ACHN (cell line): ENCODE measurements around the gene ZRSR2.
"Not testable (repeated sequence)": the region's sequence is repeated elsewhere in the genome, so short reads cannot be mapped to it uniquely, and the experiment has no call there.

Experiments used
- DNase-seq: peaks from one replicate; pipeline ENCODE4 v3.0.0-alpha.2; 2015
- in situ Hi-C: cut with HindIII; loops from 2 replicates; pipeline ENCODE4 v1.10.0; 2017; ENCODE audit warnings: low sequenced_read_pairs, low pct_ligation_motif_present, low pct_unique_long_range_greater_than_20kb

ZRSR2 gene

DNA sequence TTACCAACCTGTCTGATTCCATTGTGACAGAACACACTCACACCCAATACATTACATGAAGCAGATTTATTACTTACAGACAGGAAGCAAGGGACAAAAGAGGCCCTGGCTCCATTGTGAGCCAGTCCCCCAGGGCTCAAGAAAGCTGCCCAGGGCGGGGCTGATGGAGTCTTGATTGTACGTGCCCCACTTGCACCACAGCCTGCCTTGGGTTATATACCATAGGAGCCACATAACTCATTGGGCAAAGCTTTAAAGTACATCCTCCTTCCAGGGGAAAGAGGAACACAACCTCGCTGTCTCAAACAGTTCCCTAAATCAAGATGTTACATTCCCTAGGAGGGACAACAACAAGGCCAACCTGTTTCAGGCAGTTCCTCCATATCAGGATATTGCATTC lies 3.4 kb upstream of the ZRSR2 start:
- in situ Hi-C loops = no loop called here

DNA sequence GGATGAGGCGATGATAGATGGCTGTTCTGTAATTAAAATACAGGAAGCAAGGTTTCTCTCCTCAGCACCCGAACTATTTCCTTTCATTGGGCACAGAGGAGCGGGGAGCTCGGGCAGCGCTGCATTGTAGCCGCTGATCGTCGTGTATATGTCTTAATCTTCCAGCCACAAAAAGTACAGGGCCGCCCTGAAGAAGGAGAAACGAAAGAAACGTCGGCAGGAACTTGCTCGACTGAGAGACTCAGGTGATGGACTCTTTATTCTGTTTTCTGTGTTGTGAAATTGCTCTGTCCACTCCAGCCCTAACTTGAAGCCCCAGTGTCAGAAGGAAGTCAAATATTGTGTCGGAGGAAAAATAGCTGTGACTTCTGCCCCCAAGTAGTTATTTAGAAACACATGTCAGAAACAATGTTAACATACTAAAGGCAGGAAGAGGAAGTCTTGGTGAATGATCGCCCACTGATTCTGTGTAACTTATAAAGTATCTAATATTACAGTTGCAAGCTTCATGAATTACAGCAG lies 546 bp downstream of the ZRSR2 start:
- in situ Hi-C loops = no loop called here
- DNase-seq = no peak

More for the DNA sequence above, 3.4 kb upstream of the ZRSR2 start:
- DNase-seq = no peak

GRCh38 chrX:15797707-15798106 lies 7.4 kb downstream of the ZRSR2 start:
- in situ Hi-C loops = no loop called here
- DNase-seq = no peak

- in situ Hi-C loops = no loop called here
- DNase-seq = no peak
Observed at GRCh38 chrX:15804563-15804962, 14.3 kb downstream of the ZRSR2 start.

- no peak for DNase-seq
- in situ Hi-C loops = no loop called here
Observed at GRCh38 chrX:15808254-15808653, 18.0 kb downstream of the ZRSR2 start.

GRCh38 chrX:15812192-15812938 lies 22.1 kb downstream of the ZRSR2 start:
- in situ Hi-C loops = no loop called here
- DNase-seq = no peak

DNA sequence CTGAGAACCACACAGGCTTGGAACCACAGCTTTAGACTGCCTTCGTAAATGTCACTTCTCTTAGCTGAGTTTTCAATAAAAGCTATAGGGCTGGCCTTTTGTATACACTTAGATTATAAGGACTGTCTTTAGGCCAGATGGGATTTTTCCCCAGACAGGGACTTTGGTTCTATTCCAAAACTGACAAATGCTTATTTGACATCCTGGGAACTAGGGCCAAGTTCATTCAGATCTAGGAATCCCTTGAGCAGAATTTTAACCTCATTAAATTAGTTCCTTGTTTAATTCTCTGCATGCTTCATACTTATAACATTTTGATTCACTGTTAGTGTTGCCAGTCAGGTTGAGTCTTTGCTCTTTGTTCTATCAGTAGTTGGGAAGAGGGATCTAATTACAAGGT lies 23.1 kb downstream of the ZRSR2 start:
- in situ Hi-C loops = no loop called here
- DNase-seq = no peak

DNA sequence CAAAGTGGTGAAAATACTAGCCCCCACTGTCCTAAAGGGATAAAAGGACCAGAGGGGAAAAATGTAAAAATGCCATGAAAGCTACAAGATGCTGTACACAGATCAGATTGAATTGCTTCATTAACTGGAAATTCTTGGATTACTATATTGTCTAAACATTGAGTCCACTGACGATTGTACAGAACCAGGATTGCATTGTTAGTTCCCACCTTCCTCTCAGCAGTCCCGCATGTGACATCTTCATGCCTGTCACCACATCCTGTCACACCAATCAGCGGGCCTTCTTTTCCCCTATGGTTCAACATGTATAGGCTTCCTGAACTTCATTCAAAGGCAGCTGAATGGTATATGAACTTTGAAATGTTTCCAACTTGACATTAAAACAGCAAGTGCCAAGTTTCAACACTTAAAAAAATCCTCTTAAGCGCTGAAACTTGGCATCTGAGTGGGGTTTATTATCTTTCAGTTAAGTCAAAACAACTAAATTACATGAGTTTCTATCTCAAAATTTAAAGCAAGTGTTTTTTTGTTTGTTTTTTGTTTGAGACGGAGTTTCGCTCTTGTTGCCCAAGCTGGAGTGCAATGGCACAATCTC lies 24.6 kb downstream of the ZRSR2 start:
- in situ Hi-C loops = no loop called here
- no peak for DNase-seq

DNA sequence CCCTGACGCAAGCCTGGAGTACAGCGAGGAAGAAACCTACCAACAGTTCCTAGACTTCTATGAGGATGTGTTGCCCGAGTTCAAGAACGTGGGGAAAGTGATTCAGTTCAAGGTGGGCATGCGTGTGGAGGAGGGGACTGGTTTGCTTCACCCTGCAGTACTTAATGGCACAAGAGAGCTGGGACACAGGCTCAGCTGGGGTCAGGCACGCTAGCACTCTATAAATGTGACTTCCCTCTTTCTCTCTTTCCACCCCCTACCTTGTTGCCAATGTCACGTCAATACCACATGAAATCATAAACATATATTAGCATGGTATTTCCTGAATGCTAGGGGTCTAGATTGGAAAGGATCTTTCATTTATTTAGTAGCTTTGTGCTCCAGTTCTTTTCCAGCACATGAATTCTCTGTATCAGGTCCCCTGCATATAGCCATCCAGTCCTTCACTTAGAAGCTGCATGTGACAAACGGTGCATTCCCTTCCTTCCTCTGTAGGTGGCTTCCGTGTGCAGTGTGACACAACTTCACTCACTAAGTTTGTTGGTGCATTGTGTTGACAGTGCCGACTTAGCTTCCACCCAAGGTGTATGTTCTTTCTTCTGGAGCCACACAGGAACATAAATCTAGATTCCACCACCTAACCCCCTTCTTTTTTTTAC lies 25.6 kb downstream of the ZRSR2 start:
- DNase-seq = peak; percentile 9
- in situ Hi-C loops = no loop called here

DNA sequence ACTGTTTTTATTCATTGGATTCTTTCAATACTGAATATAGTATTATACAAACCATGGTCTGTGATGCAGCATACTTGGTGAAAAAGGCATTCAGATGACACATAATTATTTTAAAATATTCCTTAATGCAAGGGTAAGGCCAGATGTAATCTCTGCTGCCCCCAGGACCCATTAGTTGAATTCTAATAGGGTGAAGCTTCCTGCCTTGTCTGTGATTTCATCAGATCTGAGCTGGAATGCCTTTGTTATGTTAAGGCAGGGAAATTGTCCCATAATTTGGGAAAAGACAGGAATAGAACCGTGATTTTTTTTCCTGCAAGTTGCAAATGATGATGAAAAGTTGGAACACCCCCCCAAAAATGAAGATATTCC lies 26.1 kb downstream of the ZRSR2 start:
- in situ Hi-C loops = no loop called here
- DNase-seq = no peak

DNA sequence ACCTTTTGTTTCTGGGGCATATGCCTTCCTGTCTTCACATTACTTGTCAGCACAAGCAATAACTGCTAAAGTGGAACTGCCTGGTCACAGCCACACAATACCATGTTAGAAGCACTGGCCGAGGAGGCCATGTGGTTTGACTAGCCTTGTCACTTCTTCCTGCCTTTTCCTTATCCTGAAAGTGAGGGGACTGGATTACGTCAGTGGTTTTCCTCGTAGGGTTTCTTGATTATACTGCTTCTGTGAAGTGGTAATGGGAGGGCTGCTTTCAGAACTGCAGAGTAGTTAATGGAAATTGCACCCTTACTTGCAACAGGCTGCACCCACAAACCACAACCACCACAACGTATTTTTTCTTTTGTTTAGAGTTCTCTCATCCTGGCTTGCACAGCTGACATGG lies 26.6 kb downstream of the ZRSR2 start:
- DNase-seq = no peak
- in situ Hi-C loops = no loop called here

GRCh38 chrX:15820106-15821073 lies 30.1 kb downstream of the ZRSR2 start:
- in situ Hi-C loops = no loop called here
- DNase-seq = no peak

- in situ Hi-C loops = no loop called here
- no peak for DNase-seq
Observed at GRCh38 chrX:15822922-15823321, 32.6 kb downstream of the ZRSR2 start.

GRCh38 chrX:15825936-15826335 lies 35.7 kb downstream of the ZRSR2 start:
- in situ Hi-C loops = no loop called here
- no peak for DNase-seq

- no peak for DNase-seq
- in situ Hi-C loops = no loop called here
Observed at GRCh38 chrX:15829217-15829616, 38.9 kb downstream of the ZRSR2 start.

GRCh38 chrX:15831347-15831746 lies 41.1 kb downstream of the ZRSR2 start:
- DNase-seq, in situ Hi-C loops: not testable (repeated sequence)

DNA sequence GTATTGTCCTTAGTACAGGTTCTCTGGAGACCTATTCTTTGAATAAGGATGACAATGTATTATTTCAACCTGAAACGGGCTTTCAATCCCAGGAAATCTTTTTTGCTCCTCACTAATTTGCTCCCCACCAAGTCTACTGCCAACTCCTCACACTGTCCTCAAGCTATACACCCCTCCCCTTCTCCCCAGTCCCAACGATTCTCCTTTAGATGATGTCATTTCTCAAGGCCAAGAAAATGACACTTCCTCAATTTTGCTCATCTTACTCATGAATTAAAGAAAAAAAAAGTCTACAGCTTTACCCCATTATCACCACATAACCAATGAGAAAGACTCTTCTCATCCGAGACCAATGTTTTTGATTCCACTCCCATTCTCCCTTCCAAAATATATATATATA lies 43.8 kb downstream of the ZRSR2 start:
- in situ Hi-C loops = no loop called here
- DNase-seq = no peak

DNA sequence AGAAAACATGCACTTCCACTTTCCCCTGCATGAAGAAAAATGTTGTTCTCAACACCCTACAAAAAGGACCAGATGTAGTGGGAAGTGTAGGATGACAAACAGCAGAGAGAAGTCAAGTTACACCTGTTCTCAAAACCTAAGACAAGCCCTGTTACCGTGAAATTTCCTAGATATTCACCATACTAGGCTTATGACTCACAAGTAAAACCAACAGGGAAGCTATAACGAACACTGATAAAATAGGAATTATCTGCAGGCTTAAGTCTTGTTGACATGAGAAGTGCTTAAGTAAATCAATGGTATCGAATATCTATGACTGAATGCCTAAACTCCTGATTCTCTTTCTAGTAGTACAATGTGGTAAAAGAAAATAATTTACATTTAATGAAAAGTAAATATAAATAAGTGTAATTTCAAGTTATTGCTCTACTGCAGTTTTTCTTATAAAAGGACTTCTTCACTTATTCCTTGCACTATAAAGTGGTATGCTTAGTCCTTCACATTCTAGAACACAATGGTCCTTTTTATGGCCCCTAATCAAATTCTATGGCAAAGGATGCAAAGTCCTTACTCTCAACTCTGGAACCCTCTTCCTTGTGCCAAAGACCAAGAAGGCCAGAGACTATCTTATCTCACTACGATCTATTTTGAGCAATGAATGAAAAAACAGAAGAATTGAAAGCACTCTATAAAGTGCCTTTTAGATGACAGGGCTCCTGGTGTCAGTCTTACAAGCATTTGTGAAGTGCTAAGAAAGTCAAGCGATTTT lies 44.7 kb downstream of the ZRSR2 start:
- no peak for DNase-seq
- in situ Hi-C loops = no loop called here
